ENCODE results near the gene ZDHHC8.
A peak's percentile ranks its signal among the peaks of the same experiment; 100 is the strongest.

The ZDHHC8 gene

DNA sequence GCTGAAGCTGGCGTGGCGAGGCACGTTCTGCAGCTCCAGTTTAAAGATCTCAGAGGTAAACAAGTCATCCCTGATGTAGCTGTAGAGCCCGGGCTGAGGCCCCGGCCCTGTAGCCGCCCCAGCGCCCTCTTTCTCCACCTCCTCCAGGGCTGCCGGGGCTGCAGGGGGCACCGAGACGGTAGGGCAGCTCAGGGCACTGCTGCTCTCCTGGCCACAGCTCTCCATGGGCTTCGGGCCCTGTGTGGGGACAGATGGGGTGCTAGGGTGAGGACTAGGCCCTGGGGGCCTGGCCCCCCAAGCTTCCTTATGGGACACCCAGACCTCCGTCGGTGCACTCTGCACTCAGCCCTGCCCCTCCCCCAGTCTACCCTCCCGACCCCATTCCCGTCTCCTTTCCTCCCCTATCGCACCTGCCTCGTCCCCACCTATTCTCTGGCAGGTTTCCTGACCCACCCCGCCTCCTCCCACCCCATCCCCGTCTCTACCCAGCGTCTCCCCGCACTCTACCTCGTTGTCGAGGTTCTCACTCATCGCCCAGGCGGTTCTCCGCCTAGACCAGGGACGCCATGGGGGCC is 15.1 kb upstream of the ZDHHC8 start:
- peak overlapping the region; percentile 98 for H3K4me3 ChIP-seq (ENCODE audit: low read depth, low read length)
- TF ChIP-seq, protein P1, sequence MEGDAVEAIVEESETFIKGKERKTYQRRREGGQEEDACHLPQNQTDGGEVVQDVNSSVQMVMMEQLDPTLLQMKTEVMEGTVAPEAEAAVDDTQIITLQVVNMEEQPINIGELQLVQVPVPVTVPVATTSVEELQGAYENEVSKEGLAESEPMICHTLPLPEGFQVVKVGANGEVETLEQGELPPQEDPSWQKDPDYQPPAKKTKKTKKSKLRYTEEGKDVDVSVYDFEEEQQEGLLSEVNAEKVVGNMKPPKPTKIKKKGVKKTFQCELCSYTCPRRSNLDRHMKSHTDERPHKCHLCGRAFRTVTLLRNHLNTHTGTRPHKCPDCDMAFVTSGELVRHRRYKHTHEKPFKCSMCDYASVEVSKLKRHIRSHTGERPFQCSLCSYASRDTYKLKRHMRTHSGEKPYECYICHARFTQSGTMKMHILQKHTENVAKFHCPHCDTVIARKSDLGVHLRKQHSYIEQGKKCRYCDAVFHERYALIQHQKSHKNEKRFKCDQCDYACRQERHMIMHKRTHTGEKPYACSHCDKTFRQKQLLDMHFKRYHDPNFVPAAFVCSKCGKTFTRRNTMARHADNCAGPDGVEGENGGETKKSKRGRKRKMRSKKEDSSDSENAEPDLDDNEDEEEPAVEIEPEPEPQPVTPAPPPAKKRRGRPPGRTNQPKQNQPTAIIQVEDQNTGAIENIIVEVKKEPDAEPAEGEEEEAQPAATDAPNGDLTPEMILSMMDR (IDR thresholded peaks at IDR 0.05; ENCODE audit: borderline replicate concordance, insufficient read depth, low read depth, low read length), result no peak

DNA sequence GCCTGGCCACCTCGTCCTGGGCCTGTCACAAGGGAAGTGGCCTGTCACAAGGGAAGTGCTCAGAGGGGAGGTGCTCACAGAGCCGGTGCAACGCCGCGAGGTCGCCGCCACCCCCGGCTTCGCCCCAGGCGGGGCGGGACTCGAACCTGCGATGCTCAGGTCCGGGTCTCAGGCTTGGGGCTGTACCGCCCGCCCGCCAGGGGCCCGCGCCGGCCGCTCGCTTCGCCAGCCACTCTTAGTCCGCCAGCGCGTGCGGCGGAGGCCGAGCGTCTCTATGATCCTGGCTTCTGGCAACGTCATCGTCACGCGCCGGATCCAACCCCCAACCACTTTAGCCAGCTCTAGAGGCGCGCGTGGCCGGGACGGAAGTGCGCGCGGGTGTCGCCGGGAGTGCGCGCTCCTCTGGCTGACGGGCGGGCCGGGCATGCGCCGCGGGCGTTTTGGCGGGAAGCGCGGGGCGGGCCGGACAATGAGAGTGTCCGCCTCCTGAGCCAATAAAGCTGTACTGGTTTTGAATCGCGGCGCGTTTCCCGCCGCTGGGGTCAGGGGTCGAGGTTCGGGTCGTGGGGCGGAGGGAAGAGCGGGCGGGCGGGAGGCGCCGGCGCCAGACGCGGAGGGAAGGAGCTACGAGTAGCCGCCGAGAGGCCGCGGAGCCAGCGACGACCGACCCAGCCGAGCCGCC is 14.5 kb upstream of the ZDHHC8 start, which contains the start of gene TRMT2A:
Gene TRMT2A (minus strand): TSS at position 276 of the 682 bp plus-strand sequence. CDS start 320 bp downstream, outside the sequence.
- TF ChIP-seq, protein P1 (IDR thresholded peaks at IDR 0.05; ENCODE audit: borderline replicate concordance, insufficient read depth, low read depth, low read length), result 0 out of 2 replicates have a peak, but pooled peaks have one; percentile 7
- peak within 1 kb of the TSS; percentile 98 for H3K4me3 ChIP-seq (ENCODE audit: low read depth, low read length)

DNA sequence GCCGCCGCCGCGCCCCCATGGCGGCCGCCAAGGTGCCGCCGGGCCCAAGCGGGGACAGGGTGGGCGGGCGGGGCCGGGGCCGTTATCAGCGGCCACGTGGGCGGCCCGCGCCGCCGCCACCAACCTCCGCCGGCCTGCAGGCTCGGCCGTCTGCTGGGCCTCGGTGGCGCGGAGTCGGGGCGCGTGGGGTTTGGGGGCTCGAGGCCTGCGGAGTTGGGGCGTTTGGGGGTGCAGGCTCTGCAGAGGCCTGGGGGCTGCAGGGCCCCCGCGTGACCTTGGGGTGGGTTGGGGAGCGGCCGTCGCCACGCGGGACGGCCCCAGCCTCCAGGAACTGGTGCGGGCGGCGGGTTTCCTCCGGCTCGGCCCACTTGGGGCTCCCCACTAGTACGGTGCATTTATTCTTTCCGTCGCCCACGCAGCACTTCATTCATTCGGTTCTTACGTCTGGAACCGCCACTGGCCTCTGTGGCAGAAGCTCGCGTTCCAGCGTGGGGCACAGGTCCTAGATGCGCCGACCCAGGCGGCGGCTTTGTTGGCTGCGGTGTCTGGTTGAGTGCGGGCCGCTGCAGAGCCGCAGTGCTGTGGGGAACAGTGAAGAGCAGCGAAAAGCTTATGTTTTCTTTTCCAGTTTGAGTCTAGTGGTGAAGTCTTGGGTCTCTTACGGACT is 13.8 kb upstream of the ZDHHC8 start:
- H3K4me3 ChIP-seq (ENCODE audit: low read depth, low read length), result peak overlapping the region; percentile 93
- TF ChIP-seq, protein P1 (IDR thresholded peaks at IDR 0.05; ENCODE audit: borderline replicate concordance, insufficient read depth, low read depth, low read length), result no peak

DNA sequence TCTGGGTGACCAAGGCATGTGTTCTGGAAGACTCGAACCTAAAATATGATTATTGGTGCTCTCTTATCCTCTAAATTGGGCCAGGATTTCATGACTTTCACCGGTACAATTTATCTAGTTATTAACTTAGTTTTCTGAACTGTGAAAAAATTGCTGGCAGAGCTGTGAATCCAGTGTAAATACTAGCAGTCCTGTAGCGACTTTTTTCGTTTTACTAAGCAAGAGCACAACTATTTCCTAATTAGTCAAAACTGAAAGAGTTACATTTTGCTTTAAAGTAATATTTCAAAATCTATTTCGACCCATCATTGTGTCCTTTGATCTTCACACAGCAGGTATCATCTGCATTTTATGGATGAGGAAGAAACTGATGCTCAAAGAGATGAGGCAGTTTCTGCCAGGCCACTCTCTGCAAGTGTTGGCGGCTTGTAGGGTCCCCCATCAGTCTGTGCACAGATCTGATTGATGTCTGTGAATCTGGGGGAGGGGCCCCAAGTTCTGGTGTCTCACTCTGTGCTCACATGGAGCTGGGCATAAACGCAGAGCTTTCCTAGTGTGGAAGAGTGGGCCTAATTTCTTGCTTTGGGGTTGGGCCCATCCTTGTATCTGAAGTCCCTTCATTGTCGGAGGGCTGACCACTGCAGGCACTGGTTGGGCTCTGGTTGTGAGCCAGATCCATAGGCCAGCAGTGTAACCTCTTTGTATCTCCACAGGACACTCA is 13.1 kb upstream of the ZDHHC8 start:
- TF ChIP-seq, protein P1 (IDR thresholded peaks at IDR 0.05; ENCODE audit: borderline replicate concordance, insufficient read depth, low read depth, low read length), result no peak
- peak overlapping the region; percentile 93 for H3K4me3 ChIP-seq (ENCODE audit: low read depth, low read length)

GRCh38 chr22:20121856-20122415 is 9.7 kb upstream of the ZDHHC8 start:
- TF ChIP-seq, protein P1 (IDR thresholded peaks at IDR 0.05; ENCODE audit: borderline replicate concordance, insufficient read depth, low read depth, low read length), result no peak

GRCh38 chr22:20123366-20124082 is 8.1 kb upstream of the ZDHHC8 start:
- H3K4me3 ChIP-seq (ENCODE audit: low read depth, low read length), result no peak overlapping the region
- TF ChIP-seq, protein P1 (IDR thresholded peaks at IDR 0.05; ENCODE audit: borderline replicate concordance, insufficient read depth, low read depth, low read length), result no peak

More at GRCh38 chr22:20121856-20122415, 9.7 kb upstream of the ZDHHC8 start:
- no peak overlapping the region for H3K4me3 ChIP-seq (ENCODE audit: low read depth, low read length)

Measured in GM12875 (cell line).